ENCODE data around the gene TADA2A.
A peak's percentile ranks its signal among the peaks of the same experiment; 100 is the strongest.
"Not testable (repeated sequence)": the region's sequence is repeated elsewhere in the genome, so short reads cannot be mapped to it uniquely, and the experiment has no call there.

Gene TADA2A

GRCh38 chr17:37405522-37405921, 1.2 kb upstream of the TADA2A start:
- not testable (repeated sequence) for DNase-seq

GRCh38 chr17:37405955-37406634, 591 bp upstream of the TADA2A start:
- peak; percentile 51 for DNase-seq

- DNase-seq, result not testable (repeated sequence)
Observed at GRCh38 chr17:37408145-37408479, 1.4 kb downstream of the TADA2A start.

GRCh38 chr17:37410357-37410756, 3.7 kb downstream of the TADA2A start:
- DNase-seq, result no peak

- DNase-seq, result peak; percentile 3
Observed at GRCh38 chr17:37413875-37414519, 7.3 kb downstream of the TADA2A start.

- no peak for DNase-seq
Observed at GRCh38 chr17:37417852-37418251, 11.2 kb downstream of the TADA2A start.

- DNase-seq, result no peak
Observed at GRCh38 chr17:37422971-37423625, 16.4 kb downstream of the TADA2A start.

GRCh38 chr17:37425268-37425667, 18.6 kb downstream of the TADA2A start:
- DNase-seq, result no peak

GRCh38 chr17:37429039-37429438, 22.4 kb downstream of the TADA2A start:
- no peak for DNase-seq

GRCh38 chr17:37429453-37429852, 22.8 kb downstream of the TADA2A start:
- no peak for DNase-seq

GRCh38 chr17:37430051-37430627, 23.5 kb downstream of the TADA2A start:
- no peak for DNase-seq

GRCh38 chr17:37432671-37433070, 26.0 kb downstream of the TADA2A start:
- no peak for DNase-seq

GRCh38 chr17:37438141-37438540, 31.5 kb downstream of the TADA2A start:
- no peak for DNase-seq

- no peak for DNase-seq
Observed at GRCh38 chr17:37440424-37440823, 33.7 kb downstream of the TADA2A start.

- not testable (repeated sequence) for DNase-seq
Observed at GRCh38 chr17:37441369-37442014, 34.8 kb downstream of the TADA2A start.

- peak; percentile 42 for DNase-seq
Observed at GRCh38 chr17:37446027-37446426, 39.3 kb downstream of the TADA2A start.

GRCh38 chr17:37447641-37448040, 41.0 kb downstream of the TADA2A start:
- DNase-seq, result no peak

- DNase-seq, result no peak
Observed at GRCh38 chr17:37450112-37450511, 43.4 kb downstream of the TADA2A start.

- not testable (repeated sequence) for DNase-seq
Observed at GRCh38 chr17:37457801-37458200, 51.1 kb downstream of the TADA2A start.

GRCh38 chr17:37458805-37459204, 52.1 kb downstream of the TADA2A start:
- DNase-seq, result no peak

GRCh38 chr17:37461668-37462067, 55.0 kb downstream of the TADA2A start:
- no peak for DNase-seq

GRCh38 chr17:37462492-37462891, 55.8 kb downstream of the TADA2A start:
- no peak for DNase-seq

GRCh38 chr17:37463039-37463438, 56.4 kb downstream of the TADA2A start:
- DNase-seq, result no peak
